GM18517 (cell line): ENCODE measurements around the gene CANT1.

ENCODE experiments used
- ATAC-seq: cut with Tn5 transposase; IDR thresholded peaks from one replicate; pipeline ENCODE4 v1.9.1; 2021; ENCODE audit warnings: mild to moderate bottlenecking, moderate library complexity; ENCODE audit not compliant: unreplicated experiment

The CANT1 gene

GRCh38 chr17:78981010-78981888 lies 28.3 kb downstream of the CANT1 start:
- ATAC-seq, result no peak

GRCh38 chr17:78980624-78980972 lies 29.0 kb downstream of the CANT1 start:
- ATAC-seq, result no peak

GRCh38 chr17:78979780-78980623 lies 29.6 kb downstream of the CANT1 start, which contains the start of gene LGALS3BP:
TSS of gene LGALS3BP (minus strand) at chr17:78979923. CDS start at chr17:78977191, 2,732 bp downstream.
- no peak for ATAC-seq

- ATAC-seq, result no peak
These were observed 31.3 kb downstream of the CANT1 start for GRCh38 chr17:78977997-78978973.

- no peak for ATAC-seq
These were observed 32.0 kb downstream of the CANT1 start for GRCh38 chr17:78977681-78977943.

GRCh38 chr17:78976907-78977680 lies 32.5 kb downstream of the CANT1 start:
- no peak for ATAC-seq

GRCh38 chr17:78974635-78975591 lies 34.7 kb downstream of the CANT1 start:
- no peak for ATAC-seq

GRCh38 chr17:78973792-78974520 lies 35.6 kb downstream of the CANT1 start:
- no peak for ATAC-seq

- no peak for ATAC-seq
These were observed 36.4 kb downstream of the CANT1 start for GRCh38 chr17:78973196-78973595.

GRCh38 chr17:78972507-78973105 lies 37.0 kb downstream of the CANT1 start:
- ATAC-seq, result no peak

- ATAC-seq, result no peak
These were observed 37.6 kb downstream of the CANT1 start for GRCh38 chr17:78971756-78972506.

GRCh38 chr17:78970834-78971755 lies 38.5 kb downstream of the CANT1 start:
- no peak for ATAC-seq

GRCh38 chr17:78969865-78970264 lies 39.7 kb downstream of the CANT1 start:
- ATAC-seq, result no peak

- no peak for ATAC-seq
These were observed 41.7 kb downstream of the CANT1 start for GRCh38 chr17:78967782-78968362.

GRCh38 chr17:78966910-78967600 lies 42.5 kb downstream of the CANT1 start:
- no peak for ATAC-seq
